Measurements from ENCODE around the gene CFTR. TPM values are rescaled to one million over a fixed set of nuclear protein-coding genes. Genes with fewer than 3 reads are reported as not detected.
"Not testable (repeated sequence)": the region's sequence is repeated elsewhere in the genome, so short reads cannot be mapped to it uniquely, and the experiment has no call there.

The CFTR gene
- not detected in 2 replicates for total RNA-seq (2014; rRNA removed; shearing (Covaris generic))

DNA sequence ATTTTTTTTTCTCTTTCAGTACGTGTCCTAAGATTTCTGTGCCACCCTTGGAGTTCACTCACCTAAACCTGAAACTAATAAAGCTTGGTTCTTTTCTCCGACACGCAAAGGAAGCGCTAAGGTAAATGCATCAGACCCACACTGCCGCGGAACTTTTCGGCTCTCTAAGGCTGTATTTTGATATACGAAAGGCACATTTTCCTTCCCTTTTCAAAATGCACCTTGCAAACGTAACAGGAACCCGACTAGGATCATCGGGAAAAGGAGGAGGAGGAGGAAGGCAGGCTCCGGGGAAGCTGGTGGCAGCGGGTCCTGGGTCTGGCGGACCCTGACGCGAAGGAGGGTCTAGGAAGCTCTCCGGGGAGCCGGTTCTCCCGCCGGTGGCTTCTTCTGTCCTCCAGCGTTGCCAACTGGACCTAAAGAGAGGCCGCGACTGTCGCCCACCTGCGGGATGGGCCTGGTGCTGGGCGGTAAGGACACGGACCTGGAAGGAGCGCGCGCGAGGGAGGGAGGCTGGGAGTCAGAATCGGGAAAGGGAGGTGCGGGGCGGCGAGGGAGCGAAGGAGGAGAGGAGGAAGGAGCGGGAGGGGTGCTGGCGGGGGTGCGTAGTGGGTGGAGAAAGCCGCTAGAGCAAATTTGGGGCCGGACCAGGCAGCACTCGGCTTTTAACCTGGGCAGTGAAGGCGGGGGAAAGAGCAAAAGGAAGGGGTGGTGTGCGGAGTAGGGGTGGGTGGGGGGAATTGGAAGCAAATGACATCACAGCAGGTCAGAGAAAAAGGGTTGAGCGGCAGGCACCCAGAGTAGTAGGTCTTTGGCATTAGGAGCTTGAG, at the start of gene CFTR:
Gene CFTR (plus strand): TSS at position 801 of the 830 bp plus-strand sequence. CDS start 70 bp downstream, outside the sequence.
- DNase-seq, result no peak
- Histone ChIP-seq H3K27me3 (no peaks in the 10 kb centered on the region), H3K9me3 (replicated peaks) (no peaks in the 10 kb centered on the region), H3K36me3 (no peaks in the 10 kb centered on the region), H3K4me1 (peaks cover 4% of the 10 kb centered on the region; the same call in 1 of the 2 replicates), H3K4me3 (no peak within 1 kb of the TSS), H3K27ac (no peak within 1 kb of the TSS)

DNA sequence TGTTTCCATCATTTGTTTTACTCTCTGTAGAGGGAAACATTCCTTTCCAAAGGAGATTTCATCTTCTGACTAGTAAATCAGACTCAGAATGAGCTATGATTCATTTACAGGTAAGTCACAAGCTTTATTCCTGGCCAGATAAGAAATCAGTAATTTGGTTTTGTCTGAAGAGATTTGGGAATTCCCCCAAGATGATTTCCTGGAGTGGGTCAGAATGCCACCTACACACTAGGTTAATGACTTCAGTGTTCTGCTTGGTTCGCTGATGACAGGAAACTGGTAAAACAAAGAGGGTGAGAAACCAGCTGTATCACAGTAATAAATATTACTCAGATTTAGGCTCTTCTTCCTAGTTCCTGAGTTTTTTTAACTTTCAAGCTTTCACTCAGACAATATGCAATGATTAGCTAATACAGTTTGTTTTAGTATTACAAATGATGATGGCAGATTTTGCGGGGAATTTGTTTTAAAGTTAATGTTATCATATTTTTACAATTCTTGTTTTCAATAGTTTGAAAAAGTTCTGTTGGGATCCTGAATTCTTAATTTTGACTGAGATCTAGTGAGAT, 44.3 kb upstream of the CFTR start:
- no peak for DNase-seq
- no peak overlapping the region for H3K27ac ChIP-seq
- H3K4me3 ChIP-seq, result no peak overlapping the region
- H3K9me3 ChIP-seq (replicated peaks), result no peaks in the 10 kb centered on the region
- H3K36me3 ChIP-seq, result no peaks in the 10 kb centered on the region
- H3K4me1 ChIP-seq, result no peaks in the 10 kb centered on the region
- no peaks in the 10 kb centered on the region for H3K27me3 ChIP-seq

DNA sequence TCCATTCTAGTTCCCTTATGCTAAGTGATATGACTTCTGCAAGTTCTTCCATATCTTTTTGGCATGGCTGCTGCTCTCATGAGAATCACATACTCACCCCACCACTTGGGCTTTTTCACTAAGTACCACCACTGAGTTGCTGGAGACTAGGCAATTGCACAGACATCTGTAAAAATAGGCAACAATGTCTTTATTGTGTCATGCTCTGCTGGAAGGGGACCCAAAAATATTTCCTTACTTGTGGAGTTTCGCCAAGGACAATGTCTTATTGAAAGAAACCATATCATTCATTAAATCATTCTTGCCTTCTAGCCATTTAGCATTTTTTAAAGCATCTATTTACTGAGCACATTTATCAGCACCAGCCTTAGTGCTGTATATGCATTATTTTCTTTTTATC, 35.2 kb upstream of the CFTR start:
- no peaks in the 10 kb centered on the region for H3K36me3 ChIP-seq
- H3K4me3 ChIP-seq, result no peak overlapping the region
- DNase-seq, result no peak
- H3K27ac ChIP-seq, result no peak overlapping the region
- H3K4me1 ChIP-seq, result no peaks in the 10 kb centered on the region
- H3K9me3 ChIP-seq (replicated peaks), result peaks cover 4% of the 10 kb centered on the region; the same call in 1 of the 2 replicates
- 0 out of 2 replicates have a peak, but pooled peaks cover 5% of the 10 kb centered on the region for H3K27me3 ChIP-seq

DNA sequence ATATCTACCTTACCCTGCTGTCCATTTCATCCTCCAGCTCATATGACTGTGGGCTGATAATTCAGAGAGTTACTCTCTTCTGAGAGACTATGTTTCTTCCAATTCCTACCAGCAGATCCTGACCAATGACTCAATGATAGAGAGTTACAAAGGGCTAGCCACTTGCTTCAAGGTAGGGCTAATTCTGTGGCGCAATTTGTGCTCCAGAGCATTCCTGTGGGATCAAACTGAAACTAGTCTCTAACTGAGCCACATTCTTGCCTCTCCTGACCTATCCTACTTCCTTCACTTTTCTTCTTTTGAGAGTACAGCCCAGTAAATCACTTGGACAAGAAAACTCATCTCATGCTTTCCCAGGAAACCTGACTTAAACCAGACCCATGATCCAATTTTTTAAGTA, 34.6 kb upstream of the CFTR start:
- Histone ChIP-seq H3K36me3 (no peaks in the 10 kb centered on the region), H3K9me3 (replicated peaks) (peaks cover 4% of the 10 kb centered on the region; the same call in 1 of the 2 replicates), H3K4me1 (no peaks in the 10 kb centered on the region), H3K27me3 (0 out of 2 replicates have a peak, but pooled peaks cover 5% of the 10 kb centered on the region), H3K4me3 (no peak overlapping the region), H3K27ac (no peak overlapping the region)
- no peak for DNase-seq

DNA sequence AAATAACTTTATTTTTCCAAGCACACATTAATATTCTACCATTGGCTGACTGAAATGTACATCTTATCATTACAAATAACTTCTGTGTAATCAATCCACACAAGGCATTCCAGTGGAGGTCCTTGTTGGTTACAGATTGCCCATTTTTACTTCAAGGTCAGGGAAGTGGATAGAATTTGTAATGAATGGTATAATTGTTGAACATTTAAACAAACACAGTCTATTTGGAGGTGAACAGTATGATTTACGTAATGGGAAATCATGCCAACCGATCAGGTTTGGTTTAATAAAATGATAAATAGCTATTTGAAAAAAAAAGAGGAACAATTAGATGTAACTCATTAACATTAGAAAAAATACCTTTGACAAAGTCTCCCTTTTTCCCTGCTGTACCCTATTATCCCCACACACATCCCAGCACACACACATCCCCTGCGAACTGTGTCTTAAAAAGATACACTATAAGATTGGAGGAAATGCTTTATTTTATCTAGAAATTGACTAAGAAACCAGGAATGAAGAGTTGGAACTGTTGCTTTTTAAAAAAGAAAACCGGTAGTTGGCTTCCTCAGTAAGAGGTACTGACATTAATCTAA, 33.5 kb upstream of the CFTR start:
- Histone ChIP-seq H3K27ac (no peak overlapping the region), H3K27me3 (0 out of 2 replicates have a peak, but pooled peaks cover 5% of the 10 kb centered on the region), H3K4me3 (no peak overlapping the region), H3K36me3 (no peaks in the 10 kb centered on the region), H3K9me3 (replicated peaks) (peaks cover 4% of the 10 kb centered on the region; the same call in 1 of the 2 replicates), H3K4me1 (no peaks in the 10 kb centered on the region)
- DNase-seq, result no peak

DNA sequence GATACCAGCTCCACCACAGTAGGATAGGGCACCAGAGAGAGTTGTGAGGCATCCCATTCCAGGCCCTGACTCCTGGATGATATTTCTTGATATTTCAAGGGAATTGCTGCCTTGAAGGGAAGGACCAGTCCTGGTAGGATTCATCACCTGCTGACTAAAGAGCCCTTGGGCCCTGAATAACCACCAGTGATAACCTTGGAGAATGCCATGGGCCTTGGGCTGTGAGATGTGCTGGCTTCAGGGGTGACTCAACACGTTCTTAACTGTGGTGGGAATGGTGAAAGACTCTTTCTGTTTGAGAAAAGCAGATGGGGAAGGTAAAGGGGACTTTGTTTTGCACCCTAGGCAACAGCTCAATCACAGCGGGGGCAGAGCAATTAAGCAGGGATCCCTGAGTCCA, 31.2 kb upstream of the CFTR start:
- H3K27ac ChIP-seq, result no peak overlapping the region
- H3K4me3 ChIP-seq, result no peak overlapping the region
- no peak for DNase-seq

DNA sequence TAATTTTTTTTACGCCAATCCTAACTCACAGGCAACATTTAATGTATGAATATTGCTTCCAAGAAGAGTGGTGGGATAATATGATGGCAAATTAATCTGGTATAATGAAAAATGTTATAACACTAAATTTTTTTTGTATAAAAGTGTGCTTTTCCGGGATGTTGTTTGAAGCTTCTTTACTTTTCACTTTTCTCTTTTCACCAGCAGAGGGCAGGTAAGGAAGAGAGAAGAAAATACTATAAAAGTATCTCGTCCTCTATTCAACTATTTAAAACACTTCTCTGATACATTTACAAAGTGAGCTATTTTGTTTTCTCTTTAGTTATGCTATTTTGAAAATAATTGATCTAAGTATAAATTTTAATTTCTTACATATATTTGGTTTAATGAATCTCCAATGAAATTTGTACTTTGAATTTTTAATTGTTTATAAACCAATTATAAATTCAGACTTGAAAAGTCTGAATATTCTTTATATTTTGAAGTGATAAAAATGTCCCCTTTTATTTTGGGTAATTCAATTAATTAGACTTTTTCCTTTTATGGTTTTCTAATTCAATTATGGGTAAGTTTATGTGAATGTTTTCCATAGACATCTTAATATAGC, 20.7 kb upstream of the CFTR start:
- no peaks in the 10 kb centered on the region for H3K36me3 ChIP-seq
- no peaks in the 10 kb centered on the region for H3K9me3 ChIP-seq (replicated peaks)
- H3K4me1 ChIP-seq, result no peaks in the 10 kb centered on the region
- H3K4me3 ChIP-seq, result no peak overlapping the region
- H3K27me3 ChIP-seq, result no peaks in the 10 kb centered on the region
- DNase-seq, result peak in 1 of 2 experiments; percentile 56
- H3K27ac ChIP-seq, result no peak overlapping the region

More for the DNA sequence above, 31.2 kb upstream of the CFTR start:
- Histone ChIP-seq H3K9me3 (replicated peaks) (peaks cover 4% of the 10 kb centered on the region; the same call in 1 of the 2 replicates), H3K27me3 (0 out of 2 replicates have a peak, but pooled peaks cover 5% of the 10 kb centered on the region), H3K36me3 (no peaks in the 10 kb centered on the region), H3K4me1 (no peaks in the 10 kb centered on the region)

DNA sequence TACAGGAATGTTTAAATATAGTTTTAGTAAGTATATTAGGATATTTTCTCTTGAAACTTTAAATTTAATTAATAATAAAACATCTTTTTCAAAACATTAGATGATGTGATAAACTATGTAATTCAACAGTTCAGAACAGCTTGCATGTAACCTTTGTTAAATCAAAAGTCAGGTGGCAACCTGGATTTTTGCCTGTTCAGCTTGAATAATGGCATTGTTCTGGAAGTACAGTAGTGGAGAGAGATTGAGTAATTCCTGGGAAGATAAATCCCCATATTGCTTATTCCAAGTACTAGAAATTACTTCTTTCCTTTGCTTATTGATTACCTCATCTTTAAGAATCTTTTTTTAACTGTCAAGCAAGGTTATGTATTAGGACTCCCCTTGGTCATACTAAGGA, 20.1 kb upstream of the CFTR start:
- no peak for DNase-seq
- no peaks in the 10 kb centered on the region for H3K4me1 ChIP-seq
- no peaks in the 10 kb centered on the region for H3K27me3 ChIP-seq

DNA sequence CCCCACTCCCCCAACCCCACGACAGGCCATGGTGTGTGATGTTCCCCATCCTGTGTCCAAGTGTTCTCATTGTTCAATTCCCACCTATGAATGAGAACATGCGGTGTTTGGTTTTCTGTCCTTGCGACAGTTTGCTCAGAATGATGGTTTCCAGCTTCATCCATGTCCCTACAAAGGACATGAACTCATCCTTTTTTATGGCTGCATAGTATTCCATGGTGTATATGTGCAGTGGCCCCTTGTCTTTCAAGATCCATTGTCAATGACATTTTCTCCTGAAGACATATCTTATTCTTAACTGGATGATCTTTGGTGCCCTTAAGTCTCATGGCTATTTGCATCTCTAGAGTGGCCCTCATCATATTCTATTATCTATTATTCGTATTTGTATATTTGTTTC, 19.0 kb upstream of the CFTR start:
- not testable (repeated sequence) for H3K36me3 ChIP-seq; DNase-seq; H3K4me1 ChIP-seq; H3K27ac ChIP-seq; H3K4me3 ChIP-seq; H3K27me3 ChIP-seq; H3K9me3 ChIP-seq (replicated peaks)

More for the DNA sequence above, 20.1 kb upstream of the CFTR start:
- H3K9me3 ChIP-seq (replicated peaks), result no peaks in the 10 kb centered on the region
- no peak overlapping the region for H3K27ac ChIP-seq
- H3K4me3 ChIP-seq, result no peak overlapping the region
- no peaks in the 10 kb centered on the region for H3K36me3 ChIP-seq

DNA sequence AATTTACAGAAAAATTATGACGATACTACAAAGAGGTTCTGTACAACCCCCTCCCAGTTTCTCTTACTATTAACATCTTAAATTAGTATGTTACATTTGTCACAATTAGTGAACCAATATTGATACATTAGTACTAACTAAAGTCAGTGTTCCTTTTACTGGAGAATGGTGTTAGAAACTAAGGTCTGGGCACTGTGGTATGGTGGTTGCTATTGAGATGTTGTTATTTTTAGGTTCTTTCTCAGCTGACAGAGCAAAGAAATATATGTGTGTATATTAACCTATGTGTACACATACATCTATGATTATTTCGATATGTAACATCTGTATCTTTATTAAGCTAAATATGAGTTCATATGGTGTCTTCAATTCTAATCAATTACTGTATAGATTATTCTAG, 11.7 kb upstream of the CFTR start:
- no peak for DNase-seq
- H3K4me3 ChIP-seq, result no peak overlapping the region
- no peaks in the 10 kb centered on the region for H3K27me3 ChIP-seq
- H3K27ac ChIP-seq, result no peak overlapping the region
- H3K36me3 ChIP-seq, result no peaks in the 10 kb centered on the region
- H3K4me1 ChIP-seq, result no peaks in the 10 kb centered on the region
- H3K9me3 ChIP-seq (replicated peaks), result no peaks in the 10 kb centered on the region

DNA sequence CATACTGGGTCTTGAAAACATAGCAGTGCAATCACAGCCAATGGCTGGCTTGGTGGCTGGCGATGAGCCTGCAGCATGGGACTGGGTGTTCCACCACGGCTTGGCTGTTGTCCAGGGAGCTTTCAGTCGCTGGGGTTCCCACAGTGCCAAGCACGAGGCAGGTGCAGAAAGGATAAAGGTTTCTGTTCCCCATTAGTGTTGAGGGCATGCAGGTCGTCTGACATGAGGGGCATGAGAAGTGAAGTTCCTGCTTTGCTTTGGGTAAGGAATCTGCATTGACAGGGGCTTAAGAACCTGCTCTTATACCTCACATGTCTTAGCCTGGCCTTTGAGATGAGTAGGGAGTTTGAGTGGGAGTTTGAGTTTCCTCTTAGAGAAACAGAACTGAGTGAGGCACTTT, 9.0 kb upstream of the CFTR start:
- H3K4me1 ChIP-seq, result no peaks in the 10 kb centered on the region
- no peaks in the 10 kb centered on the region for H3K36me3 ChIP-seq
- H3K4me3 ChIP-seq, result no peak overlapping the region
- no peaks in the 10 kb centered on the region for H3K9me3 ChIP-seq (replicated peaks)
- no peaks in the 10 kb centered on the region for H3K27me3 ChIP-seq
- H3K27ac ChIP-seq, result no peak overlapping the region
- peak in 1 of 2 experiments; percentile 36 for DNase-seq

DNA sequence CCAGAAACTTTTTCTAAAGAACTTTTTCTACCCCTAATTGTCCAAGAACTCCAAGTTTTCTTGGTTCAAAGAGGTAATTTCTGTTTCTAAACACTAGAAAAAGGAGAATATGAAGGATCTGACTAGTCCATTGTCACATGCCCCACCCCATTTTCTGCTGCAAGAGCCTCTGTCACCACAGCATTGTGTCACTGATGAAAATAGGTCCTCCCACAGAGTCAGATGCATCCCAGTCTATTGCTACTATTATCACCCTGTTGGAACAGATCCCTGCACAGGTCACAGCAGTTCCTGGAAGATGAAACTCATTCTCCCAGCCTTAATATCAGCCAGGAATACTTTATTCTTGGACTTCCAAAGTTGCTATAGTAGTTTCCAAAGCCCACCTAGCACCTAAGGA, 7.5 kb upstream of the CFTR start:
- Histone ChIP-seq H3K4me1 (no peaks in the 10 kb centered on the region), H3K36me3 (no peaks in the 10 kb centered on the region), H3K4me3 (no peak overlapping the region), H3K27ac (no peak overlapping the region), H3K9me3 (replicated peaks) (no peaks in the 10 kb centered on the region), H3K27me3 (no peaks in the 10 kb centered on the region)
- no peak for DNase-seq

DNA sequence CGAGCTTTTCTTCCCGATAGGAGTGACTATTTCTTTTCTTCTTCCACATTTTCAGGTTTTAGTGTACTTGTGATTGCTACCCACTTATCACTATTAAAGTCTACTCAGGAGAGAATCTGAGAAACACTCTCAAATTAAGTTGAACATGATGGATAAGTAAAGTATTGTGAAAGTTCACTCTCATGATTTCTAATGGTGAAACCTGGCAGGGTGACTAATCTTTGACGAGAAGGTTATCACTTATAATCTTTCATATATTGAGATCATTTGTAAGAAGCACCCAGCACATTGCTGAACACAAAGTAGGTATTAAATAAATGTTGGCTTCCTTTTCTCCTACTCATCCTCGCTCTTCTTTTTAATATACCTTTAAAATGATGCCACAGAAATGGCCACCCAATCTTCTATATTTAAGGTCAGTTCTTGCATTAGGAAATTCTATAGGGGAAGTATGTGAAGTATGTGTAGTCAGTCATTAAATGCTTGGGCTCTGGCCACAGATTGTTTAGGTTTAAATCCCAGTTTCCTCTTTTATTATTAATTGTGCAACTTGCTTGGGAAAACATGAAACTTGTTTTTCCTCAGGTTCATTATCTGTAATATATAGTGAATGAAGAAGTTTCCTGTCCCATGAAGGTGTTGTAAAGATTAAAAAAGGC, 3.1 kb upstream of the CFTR start:
- no peaks in the 10 kb centered on the region for H3K36me3 ChIP-seq
- no peaks in the 10 kb centered on the region for H3K27me3 ChIP-seq
- H3K9me3 ChIP-seq (replicated peaks), result no peaks in the 10 kb centered on the region
- H3K4me1 ChIP-seq, result no peaks in the 10 kb centered on the region
- no peak overlapping the region for H3K27ac ChIP-seq
- no peak for DNase-seq
- no peak overlapping the region for H3K4me3 ChIP-seq

DNA sequence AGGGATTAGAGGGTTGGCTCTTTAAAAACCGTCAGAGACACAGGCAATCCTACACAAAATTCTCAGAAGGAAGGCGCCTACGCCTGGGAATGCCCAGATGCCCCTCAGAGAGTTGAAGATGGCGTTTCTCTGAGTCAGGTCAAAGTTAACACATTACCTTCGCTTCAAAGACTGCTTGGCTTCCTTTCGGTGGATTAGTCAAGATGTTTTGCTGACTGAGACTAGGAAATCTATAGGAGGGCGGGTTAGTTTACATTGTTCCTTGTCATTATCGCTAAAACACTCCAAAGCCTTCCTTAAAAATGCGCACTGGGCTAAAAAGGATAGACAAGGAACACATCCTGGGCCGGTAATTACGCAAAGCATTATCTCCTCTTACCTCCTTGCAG, 995 bp upstream of the CFTR start:
- H3K27me3 ChIP-seq, result no peaks in the 10 kb centered on the region
- H3K27ac ChIP-seq, result no peak overlapping the region
- no peaks in the 10 kb centered on the region for H3K36me3 ChIP-seq
- no peaks in the 10 kb centered on the region for H3K4me1 ChIP-seq
- DNase-seq, result no peak
- no peak overlapping the region for H3K4me3 ChIP-seq
- no peaks in the 10 kb centered on the region for H3K9me3 ChIP-seq (replicated peaks)
